GM18520 (cell line): Measurements from ENCODE around the gene KBTBD12.

Source experiments
- ATAC-seq: cut with Tn5 transposase; IDR thresholded peaks from one replicate; pipeline ENCODE4 v1.9.1; 2021; ENCODE audit not compliant: unreplicated experiment

Gene KBTBD12

GRCh38 chr3:127949446-127950055 is 34.5 kb downstream of the KBTBD12 start:
- ATAC-seq, result no peak

- no peak for ATAC-seq
These were observed 36.2 kb downstream of the KBTBD12 start for GRCh38 chr3:127951276-127951675.

GRCh38 chr3:127953091-127954035 is 38.3 kb downstream of the KBTBD12 start:
- ATAC-seq, result no peak

GRCh38 chr3:127954640-127955039 is 39.6 kb downstream of the KBTBD12 start:
- no peak for ATAC-seq

- ATAC-seq, result no peak
These were observed 40.7 kb downstream of the KBTBD12 start for GRCh38 chr3:127955728-127956127.

GRCh38 chr3:127959041-127959440 is 44.0 kb downstream of the KBTBD12 start:
- ATAC-seq, result no peak

- no peak for ATAC-seq
These were observed 44.8 kb downstream of the KBTBD12 start for GRCh38 chr3:127959873-127960272.

- no peak for ATAC-seq
These were observed 45.5 kb downstream of the KBTBD12 start for GRCh38 chr3:127960421-127960965.

- no peak for ATAC-seq
These were observed 46.1 kb downstream of the KBTBD12 start for GRCh38 chr3:127961124-127961523.

GRCh38 chr3:127961963-127962362 is 46.9 kb downstream of the KBTBD12 start:
- ATAC-seq, result no peak

GRCh38 chr3:127962937-127963336 is 47.9 kb downstream of the KBTBD12 start:
- ATAC-seq, result no peak

GRCh38 chr3:127964053-127964452 is 49.0 kb downstream of the KBTBD12 start:
- no peak for ATAC-seq

- ATAC-seq, result no peak
These were observed 49.8 kb downstream of the KBTBD12 start for GRCh38 chr3:127964816-127965215.

GRCh38 chr3:127967316-127967715 is 52.3 kb downstream of the KBTBD12 start:
- no peak for ATAC-seq

GRCh38 chr3:127970966-127971592 is 56.0 kb downstream of the KBTBD12 start:
- ATAC-seq, result no peak

- ATAC-seq, result no peak
These were observed 59.2 kb downstream of the KBTBD12 start for GRCh38 chr3:127974226-127974625.

- ATAC-seq, result no peak
These were observed 60.4 kb downstream of the KBTBD12 start for GRCh38 chr3:127975153-127976029.

- no peak for ATAC-seq
These were observed 63.6 kb downstream of the KBTBD12 start for GRCh38 chr3:127978636-127979035.

- no peak for ATAC-seq
These were observed 64.4 kb downstream of the KBTBD12 start for GRCh38 chr3:127979473-127979872.

GRCh38 chr3:127981097-127981496 is 66.1 kb downstream of the KBTBD12 start:
- ATAC-seq, result no peak

GRCh38 chr3:127982155-127982554 is 67.1 kb downstream of the KBTBD12 start:
- no peak for ATAC-seq
